ENCODE data around the gene DISP2.

GRCh38 chr15:40386480-40386879 is 28.5 kb downstream of the DISP2 start:
- TF ChIP-seq ZFP3 (CRISPR knock-in tag; IDR thresholded peaks at IDR 0.05) (no peak), ZFP30 (CRISPR knock-in tag; IDR thresholded peaks at IDR 0.05) (no peak), PATZ1 (CRISPR knock-in tag; IDR thresholded peaks at IDR 0.05; ENCODE audit: borderline replicate concordance) (no peak), OSR1 (CRISPR knock-in tag; IDR thresholded peaks at IDR 0.05) (no peak), CSRNP3 (CRISPR knock-in tag; IDR thresholded peaks at IDR 0.05) (no peak), CREB5 (CRISPR knock-in tag; IDR thresholded peaks at IDR 0.05; ENCODE audit: low read depth) (no peak), BACH2 (CRISPR knock-in tag; IDR thresholded peaks at IDR 0.05; ENCODE audit: borderline replicate concordance) (no peak), SNAI2 (CRISPR knock-in tag; IDR thresholded peaks at IDR 0.05) (no peak), ZNF70 (CRISPR knock-in tag; IDR thresholded peaks at IDR 0.05) (no peak), ZNF565 (CRISPR knock-in tag; conservative IDR thresholded peaks at IDR 0.05; ENCODE audit: low read depth) (no peak), ZNF8 (CRISPR knock-in tag; IDR thresholded peaks at IDR 0.05) (no peak)

All from SK-N-SH treated with all-trans-retinoic acid at 6 μM for 48 hours (cell line).